HL-60 (cell line): ENCODE results near the gene CCNI2.

ENCODE experiments used
- DNase-seq, 2 experiments: peaks; one replicate each; pipeline ENCODE4 v3.0.0-alpha.2; 2010 to 2020; ENCODE audit warnings: low read depth in 1 of 2, low spot score in 1 of 2
- H3K27ac ChIP-seq: fragments of 250-450 bp; sonication (Bioruptor Pico); replicated peaks from 2 replicates; pipeline ENCODE4 v1.5.1; 2020; ENCODE audit warnings: mild to moderate bottlenecking, moderate library complexity
- H3K27me3 ChIP-seq: fragments of 250-450 bp; sonication (Bioruptor Pico); 2 replicates; pipeline ENCODE4 v1.5.1; 2021; ENCODE audit warnings: mild to moderate bottlenecking, moderate library complexity; ENCODE audit not compliant: insufficient read depth, poor library complexity, severe bottlenecking
- H3K4me3 ChIP-seq: replicated peaks from 2 replicates; pipeline ENCODE4 v1.5.1; 2011; ENCODE audit warnings: mild to moderate bottlenecking, control low read depth, low read length; ENCODE audit not compliant: insufficient read depth
- CTCF ChIP-seq: IDR thresholded peaks from one replicate; pipeline ENCODE4 v1.5.1; 2011; ENCODE audit warnings: low read length, control low read depth, inconsistent platforms; ENCODE audit not compliant: insufficient read depth
- GABPA ChIP-seq: IDR thresholded peaks from 2 replicates; pipeline ENCODE4 v1.6.1; 2012; ENCODE audit warnings: low read depth
- POLR2AphosphoS5 ChIP-seq: IDR thresholded peaks from 2 replicates; pipeline ENCODE4 v1.6.1; 2012; ENCODE audit warnings: low read depth
- REST ChIP-seq: IDR thresholded peaks from 2 replicates; pipeline ENCODE4 v1.6.1; 2012; ENCODE audit warnings: low read depth; ENCODE audit not compliant: insufficient replicate concordance
- SPI1 ChIP-seq: IDR thresholded peaks from 2 replicates; pipeline ENCODE4 v1.6.1; 2012; ENCODE audit warnings: low read depth, mild to moderate bottlenecking, borderline replicate concordance

Gene CCNI2

GRCh38 chr5:132747616-132748440 is 602 bp downstream of the CCNI2 start:
- no peak for DNase-seq
- Histone ChIP-seq H3K27ac (no peak overlapping the region), H3K27me3 (no peaks in the 10 kb centered on the region), H3K4me3 (0 out of 2 replicates have a peak overlapping the region, but pooled peaks have one; percentile 23)
- no peak for TF ChIP-seq REST
- no peak for TF ChIP-seq GABPA
- no peak for TF ChIP-seq SPI1
- TF ChIP-seq CTCF = no peak
- TF ChIP-seq POLR2AphosphoS5 = no peak

- no peak overlapping the region for H3K4me3 ChIP-seq
- TF ChIP-seq POLR2AphosphoS5 (no peak), SPI1 (no peak), REST (no peak), GABPA (no peak), CTCF (no peak)
- no peaks in the 10 kb centered on the region for H3K27me3 ChIP-seq
- H3K27ac ChIP-seq = no peak overlapping the region
- no peak for DNase-seq
These were observed 1.3 kb downstream of the CCNI2 start for GRCh38 chr5:132748522-132749000.

GRCh38 chr5:132749506-132749905 is 2.3 kb downstream of the CCNI2 start:
- no peak overlapping the region for H3K27ac ChIP-seq

More at GRCh38 chr5:132749506-132749905, 2.3 kb downstream of the CCNI2 start:
- Histone ChIP-seq H3K27me3 (no peaks in the 10 kb centered on the region), H3K4me3 (no peak overlapping the region)
- DNase-seq = no peak
- TF ChIP-seq SPI1 (no peak), POLR2AphosphoS5 (no peak), CTCF (no peak), REST (no peak), GABPA (no peak)
